SH-SY5Y (cell line): Measurements from ENCODE around the gene PARD3.

Experiments used
- GATA2 ChIP-seq: IDR thresholded peaks from 2 replicates; pipeline ENCODE4 v1.6.1; 2011; ENCODE audit warnings: mild to moderate bottlenecking, low read depth, low read length
- GATA3 ChIP-seq: IDR thresholded peaks from 2 replicates; pipeline ENCODE4 v1.6.1; 2011; ENCODE audit warnings: low read depth, mild to moderate bottlenecking, low read length, moderate library complexity

Gene PARD3

DNA sequence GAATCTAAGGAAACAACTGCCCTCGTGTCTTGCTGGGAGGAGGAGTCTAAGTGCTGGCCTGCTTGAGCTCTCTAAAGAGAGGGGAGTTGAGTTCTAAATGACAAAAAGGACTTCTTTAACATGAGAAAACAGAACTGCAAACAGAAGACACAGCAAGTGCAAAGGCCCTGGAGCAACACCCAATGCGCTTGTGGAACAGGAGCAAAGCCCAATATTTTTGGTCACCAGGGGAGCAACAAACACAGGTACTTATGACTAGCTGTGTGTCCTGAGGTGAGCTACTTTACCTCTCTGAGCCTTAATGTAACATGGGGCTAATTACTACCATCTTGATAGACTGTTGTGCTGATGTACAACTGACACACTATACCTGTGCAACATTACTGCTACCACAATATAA, 634.3 kb downstream of the PARD3 start:
- no peak for TF ChIP-seq GATA2
- TF ChIP-seq GATA3, result no peak

DNA sequence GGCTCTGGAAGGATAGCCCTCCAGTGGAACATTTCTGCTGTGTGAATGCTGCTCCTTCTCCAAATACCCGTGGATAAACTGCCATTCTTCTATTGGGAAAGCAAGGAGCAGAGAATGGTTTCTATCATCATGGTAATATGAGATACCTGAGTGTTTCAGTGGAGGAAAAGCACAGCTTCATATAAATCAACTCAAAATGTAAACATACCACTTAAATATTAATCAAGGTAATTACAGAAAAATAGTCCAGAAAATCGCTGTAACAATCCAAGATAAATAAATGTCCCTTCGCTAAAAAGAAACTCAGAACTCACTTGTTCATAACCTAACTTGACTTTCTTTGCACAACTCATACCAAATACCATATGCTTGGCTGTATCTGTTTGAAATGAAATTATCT, 635.8 kb downstream of the PARD3 start:
- TF ChIP-seq GATA2 (no peak), GATA3 (no peak)

DNA sequence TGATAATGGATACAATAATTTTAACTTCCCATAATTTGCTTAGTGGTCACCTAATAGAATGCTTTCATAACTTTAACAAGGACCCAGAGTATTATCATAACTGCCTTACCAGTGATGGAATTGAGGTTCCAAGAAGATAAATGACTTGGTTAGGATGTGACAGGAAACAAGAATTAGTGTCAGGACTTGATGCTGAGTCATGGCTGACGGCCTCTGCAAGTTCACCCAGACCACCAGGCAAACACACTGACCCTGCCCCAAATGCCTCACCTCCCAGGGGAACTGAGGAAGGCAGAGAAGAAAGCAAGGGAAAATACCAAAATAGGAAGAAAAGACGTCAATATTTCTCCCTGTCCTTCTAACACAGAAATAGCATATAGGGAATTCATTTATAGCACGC, 636.3 kb downstream of the PARD3 start:
- no peak for TF ChIP-seq GATA3

DNA sequence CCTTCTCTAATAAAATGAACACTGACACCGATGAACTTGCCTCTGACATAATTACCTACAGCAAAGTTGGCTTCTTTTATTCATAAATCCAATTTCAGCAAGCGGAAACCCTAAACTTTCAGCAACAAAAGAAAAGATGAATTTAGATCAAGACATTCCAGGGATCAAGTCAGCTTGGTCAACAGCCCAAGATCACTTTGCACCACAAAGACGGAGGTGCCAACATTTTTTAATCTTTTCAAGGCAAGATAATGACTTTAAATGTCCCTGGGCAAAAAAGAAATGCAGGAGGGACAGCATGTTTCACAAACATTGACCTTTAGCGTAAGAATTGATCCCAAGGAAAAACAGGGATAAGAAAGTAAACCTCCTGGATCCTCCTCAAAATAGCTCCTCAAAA, 636.9 kb downstream of the PARD3 start:
- TF ChIP-seq GATA2, result no peak
- no peak for TF ChIP-seq GATA3

DNA sequence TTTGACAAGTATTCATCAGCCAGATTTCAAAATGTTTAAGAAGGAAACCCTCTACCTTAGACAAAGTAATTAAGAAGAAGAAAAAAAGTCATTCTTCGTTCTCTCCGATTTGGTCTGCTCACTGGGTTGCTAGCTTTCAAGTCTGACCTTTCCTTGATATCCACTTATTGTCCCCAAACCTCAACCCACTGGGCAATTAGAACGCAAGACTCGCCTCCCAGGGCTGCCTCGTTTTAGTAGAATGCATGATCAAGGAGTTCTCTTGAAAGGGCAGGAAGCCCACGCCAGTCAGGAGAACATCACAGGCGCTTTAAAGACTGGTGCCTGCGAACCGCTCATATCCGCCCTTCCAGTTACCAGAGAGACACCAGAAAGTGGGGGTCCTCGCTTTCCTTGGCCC, 637.7 kb downstream of the PARD3 start:
- TF ChIP-seq GATA2 (no peak), GATA3 (no peak)

DNA sequence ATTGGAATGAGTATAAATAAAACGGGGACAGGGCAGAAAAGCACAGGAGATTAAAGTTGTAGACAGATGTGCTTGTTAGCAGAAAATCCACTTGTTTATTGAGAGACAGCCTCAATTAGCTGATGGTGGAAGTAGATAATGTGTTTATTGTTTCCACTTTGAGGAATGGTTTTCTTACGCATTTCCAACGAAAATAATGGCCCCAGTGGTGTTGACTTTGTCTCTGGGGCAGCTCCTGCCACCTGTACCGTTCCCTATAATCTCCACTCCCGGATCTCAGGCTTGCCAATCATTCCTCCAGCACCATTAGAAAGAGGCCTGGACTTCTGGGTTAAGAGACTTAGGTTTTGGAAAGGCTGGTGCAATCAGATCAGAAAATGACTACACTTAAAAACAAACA, 638.7 kb downstream of the PARD3 start:
- TF ChIP-seq GATA2 (no peak), GATA3 (no peak)

DNA sequence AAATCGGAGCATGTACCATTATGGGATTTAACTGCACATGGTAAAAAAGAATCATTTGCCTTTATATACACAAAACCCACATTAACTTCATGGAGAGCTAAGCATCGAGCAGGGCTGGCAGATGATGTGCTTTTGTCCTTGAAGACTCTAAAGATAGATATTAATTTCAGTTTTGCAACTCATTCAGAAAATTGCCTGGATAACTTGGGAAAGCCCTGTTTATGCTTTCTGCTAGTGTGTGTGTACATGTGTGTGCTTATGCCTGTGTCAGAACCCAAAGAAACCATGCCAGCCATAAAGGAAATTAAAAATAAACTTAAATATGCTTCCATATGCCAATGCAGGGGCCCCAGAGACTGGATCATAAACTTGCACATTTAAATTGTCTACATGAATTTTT, 640.0 kb downstream of the PARD3 start:
- TF ChIP-seq GATA3, result no peak

DNA sequence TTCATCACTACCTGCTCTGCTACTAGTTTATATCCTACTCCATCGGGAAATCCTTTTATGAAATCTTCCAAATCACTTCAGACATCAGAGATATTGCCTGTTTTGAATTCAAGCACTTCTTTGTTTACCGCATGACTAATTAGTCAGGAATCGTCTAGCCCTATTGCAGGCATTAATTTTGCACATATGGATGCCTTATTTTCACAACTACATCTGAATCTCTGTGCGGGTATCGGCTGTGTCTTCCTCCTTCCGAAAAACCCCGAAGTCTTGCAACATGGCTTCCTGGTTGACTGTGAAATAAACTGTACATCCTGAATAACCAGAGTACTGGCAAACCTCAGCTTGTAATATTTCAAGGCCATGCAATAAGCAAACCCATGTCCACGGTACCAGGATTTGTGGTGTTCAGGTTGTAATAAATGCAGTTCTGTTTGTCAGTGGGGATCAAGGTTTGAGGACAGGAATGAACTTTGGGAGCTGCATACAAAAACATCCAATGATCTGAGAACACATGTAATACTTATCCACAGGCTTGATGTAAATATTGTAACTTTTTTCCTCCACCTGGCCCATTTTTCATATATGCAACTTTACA, 642.1 kb downstream of the PARD3 start:
- TF ChIP-seq GATA3, result no peak
- TF ChIP-seq GATA2, result no peak

DNA sequence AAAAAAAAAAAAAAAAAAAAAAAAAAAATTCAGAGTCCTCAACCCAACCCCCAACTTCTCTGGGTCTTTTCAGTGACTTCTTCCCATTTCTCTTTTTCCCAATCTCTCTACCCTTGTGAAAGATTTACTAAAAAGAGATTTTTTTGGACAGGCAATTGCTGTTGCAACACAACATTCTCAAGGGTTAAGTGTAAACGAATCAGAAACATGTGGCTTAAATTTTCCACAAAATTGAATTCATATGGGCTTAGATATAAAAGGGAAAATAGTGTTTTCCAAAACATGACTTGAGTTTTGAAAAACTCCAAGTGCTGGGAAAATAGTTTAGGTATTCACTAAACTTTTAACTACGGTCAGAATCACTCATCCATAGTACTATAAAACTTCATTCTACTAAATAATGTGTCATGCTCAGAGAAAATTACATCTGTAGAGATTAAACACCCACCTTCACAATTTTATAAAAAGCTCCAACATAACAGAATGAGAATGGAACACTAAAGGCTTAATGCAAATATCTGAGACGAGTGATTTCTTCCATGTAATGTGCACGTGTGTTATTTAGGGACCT, 643.1 kb downstream of the PARD3 start:
- no peak for TF ChIP-seq GATA3
- TF ChIP-seq GATA2, result no peak

DNA sequence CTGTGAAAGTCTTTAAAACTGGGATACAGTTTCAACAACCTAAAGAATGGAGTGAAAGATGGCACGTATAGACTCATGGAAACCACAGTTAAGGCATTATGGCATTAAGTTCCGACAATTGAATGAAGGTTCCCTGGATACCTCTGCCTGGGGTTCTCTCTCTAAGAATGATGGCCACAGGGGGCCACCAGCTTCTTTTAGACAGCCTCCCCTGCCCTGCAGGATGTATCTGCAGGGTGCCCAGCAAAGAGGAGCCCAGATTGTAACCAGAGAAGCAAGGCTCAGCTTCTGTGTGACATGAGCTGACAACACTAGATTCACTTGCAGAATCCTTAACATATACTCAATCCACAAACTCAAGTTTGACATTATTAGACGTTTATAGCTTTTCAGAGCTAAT, 645.4 kb downstream of the PARD3 start:
- TF ChIP-seq GATA2 (no peak), GATA3 (no peak)

DNA sequence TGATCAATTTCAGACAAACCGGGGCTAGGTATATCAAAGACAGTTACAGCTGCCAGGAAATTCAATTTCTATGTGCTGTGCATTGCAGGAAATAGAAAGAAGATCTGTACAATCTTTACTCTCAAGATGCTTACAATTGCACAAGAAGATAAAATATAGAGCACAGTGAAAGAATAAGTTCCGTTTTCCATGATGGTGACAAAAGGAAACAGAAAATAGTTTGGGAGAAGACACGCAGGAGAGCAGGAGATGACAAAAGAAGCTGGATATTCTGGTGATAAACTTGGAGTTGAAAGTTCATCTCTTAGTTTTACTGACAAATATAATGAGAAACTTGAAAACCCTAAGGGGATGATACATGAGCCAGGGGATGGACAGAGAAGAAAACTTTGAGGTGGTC, 646.0 kb downstream of the PARD3 start:
- no peak for TF ChIP-seq GATA2
- no peak for TF ChIP-seq GATA3

DNA sequence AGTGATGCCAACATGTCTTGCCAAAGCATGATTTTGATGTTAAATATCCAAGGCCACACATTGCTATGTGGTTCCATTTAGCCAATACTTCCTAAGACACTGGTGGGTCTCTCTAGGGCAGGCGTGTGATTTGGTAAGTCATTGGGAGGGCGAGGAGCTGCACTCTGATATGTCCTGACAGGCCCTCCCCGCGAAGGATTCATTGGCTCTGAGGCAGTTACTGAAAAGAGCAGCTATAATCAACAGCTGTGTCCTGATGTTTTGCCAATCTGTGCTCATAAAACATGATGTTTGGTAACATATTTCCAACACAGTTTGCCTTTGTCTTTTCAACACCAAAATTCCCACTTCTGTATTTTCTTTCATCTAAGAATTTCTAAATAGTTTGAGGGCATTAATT, 646.7 kb downstream of the PARD3 start:
- TF ChIP-seq GATA3 (no peak), GATA2 (no peak)

DNA sequence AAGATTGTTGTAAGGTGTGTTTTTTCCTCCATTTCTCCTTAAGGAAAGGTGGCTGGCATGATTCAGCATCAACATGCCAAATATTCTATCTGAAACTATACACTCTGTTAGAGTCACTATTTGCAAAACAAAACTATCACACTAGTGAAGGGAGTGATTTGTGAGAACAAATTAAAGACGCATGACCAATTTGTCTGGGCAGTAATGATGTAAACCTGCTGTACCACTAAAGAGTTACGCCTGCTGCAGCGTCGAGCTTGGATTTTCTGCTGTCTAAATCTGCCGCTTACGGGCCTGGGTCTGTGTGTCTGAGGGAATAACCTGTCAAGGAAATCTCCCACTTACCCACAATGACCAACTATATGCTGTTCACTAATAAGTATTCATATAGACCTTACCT, 648.3 kb downstream of the PARD3 start:
- no peak for TF ChIP-seq GATA2
- TF ChIP-seq GATA3, result no peak

DNA sequence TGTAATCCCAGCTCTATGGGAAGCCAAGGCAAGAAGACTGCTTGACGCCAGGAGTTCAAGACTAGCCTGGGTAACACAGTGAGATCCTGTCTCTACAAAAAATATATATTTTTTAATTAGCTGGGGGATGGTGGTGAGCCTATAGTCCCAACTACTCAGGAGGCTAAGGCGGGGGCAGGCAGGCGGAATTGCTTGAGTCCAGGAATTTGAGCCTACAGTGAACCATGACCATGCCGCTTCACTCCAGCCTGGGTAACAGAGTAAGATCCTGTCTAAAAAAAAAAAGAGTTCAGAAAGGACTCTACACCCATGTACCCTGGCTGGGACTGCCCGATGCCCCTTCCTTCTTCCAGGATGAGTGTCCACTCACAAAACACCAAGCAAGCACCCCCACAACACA, 648.7 kb downstream of the PARD3 start:
- TF ChIP-seq GATA3, result no peak
- no peak for TF ChIP-seq GATA2

DNA sequence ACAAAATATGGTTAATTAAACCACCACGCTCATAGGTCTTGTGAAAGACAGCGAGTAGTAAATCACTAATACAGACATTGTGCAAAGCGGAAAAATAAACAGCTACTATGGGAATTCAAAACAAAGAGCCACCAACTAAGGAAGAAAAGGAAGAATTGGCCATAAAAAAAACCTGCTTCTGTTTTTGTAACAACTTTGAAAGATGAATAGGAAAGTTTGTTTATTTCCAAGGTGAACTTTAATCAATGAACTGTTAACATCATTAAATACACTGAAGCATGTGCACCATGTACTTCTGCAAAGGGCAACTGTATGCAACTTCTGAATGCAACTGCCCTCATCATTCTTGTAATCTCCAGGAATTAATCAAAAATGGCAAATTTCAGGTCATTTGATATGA, 651.1 kb downstream of the PARD3 start:
- TF ChIP-seq GATA3, result no peak
- TF ChIP-seq GATA2, result no peak
